Neural cell (in vitro differentiated cells): ENCODE results near the gene FNBP1. TPM values are rescaled to one million over a fixed set of nuclear protein-coding genes. Genes with fewer than 3 reads are reported as not detected.
A peak's percentile ranks its signal among the peaks of the same experiment; 100 is the strongest.

Source experiments
- H2AFZ ChIP-seq: fragments of 200-600, 300-800 bp; sonication (generic), shearing (Covaris generic); 2 replicates; pipeline ENCODE4 v1.6.0; 2014; ENCODE audit warnings: low read depth, mild to moderate bottlenecking, antibody characterized with exemption, low read length, moderate library complexity
- H3F3A ChIP-seq: fragments of 200-600 bp; shearing (Covaris generic); 2 replicates; pipeline ENCODE4 v1.6.1; 2016; ENCODE audit warnings: mild to moderate bottlenecking, moderate library complexity, mixed read lengths, antibody characterized with exemption, low read length; ENCODE audit not compliant: insufficient read depth, poor library complexity, severe bottlenecking
- H3K27ac ChIP-seq: fragments of 200-600, 300-800 bp; sonication (generic), shearing (Covaris generic); 2 replicates; pipeline ENCODE4 v1.5.1; 2014; ENCODE audit warnings: mild to moderate bottlenecking, low read length, moderate library complexity
- H3K27me3 ChIP-seq: fragments of 300-800, 200-600 bp; sonication (generic), shearing (Covaris generic); 2 replicates; pipeline ENCODE4 v1.6.0; 2014; ENCODE audit warnings: mild to moderate bottlenecking, low read depth, low read length, moderate library complexity; ENCODE audit not compliant: insufficient read depth
- H3K36me3 ChIP-seq: fragments of 300-800, 200-600 bp; sonication (generic), shearing (Covaris generic); 2 replicates; pipeline ENCODE4 v1.5.1; 2014; ENCODE audit warnings: mild to moderate bottlenecking, antibody characterized with exemption, low read length, moderate library complexity; ENCODE audit not compliant: insufficient read depth
- H3K4me2 ChIP-seq: fragments of 300-800, 200-600 bp; sonication (generic), shearing (Covaris generic); 2 replicates; pipeline ENCODE4 v1.6.0; 2014; ENCODE audit warnings: mild to moderate bottlenecking, low read length
- H3K4me3 ChIP-seq: fragments of 300-800, 200-600 bp; sonication (generic), shearing (Covaris generic); 2 replicates; pipeline ENCODE4 v1.5.1; 2014; ENCODE audit warnings: mild to moderate bottlenecking, low read length, moderate library complexity
- H3K79me2 ChIP-seq: fragments of 200-600 bp; shearing (Covaris generic); replicated peaks from 2 replicates; pipeline ENCODE4 v1.6.0; 2014; ENCODE audit warnings: mild to moderate bottlenecking, low read length, moderate library complexity; ENCODE audit not compliant: insufficient read depth
- H3K9ac ChIP-seq: fragments of 300-800, 200-600 bp; sonication (generic), shearing (Covaris generic); 2 replicates; pipeline ENCODE4 v1.6.1; 2016; ENCODE audit warnings: mild to moderate bottlenecking, low read length, mixed read lengths
- H3K9me2 ChIP-seq: fragments of 200-600 bp; shearing (Covaris generic); 2 replicates; pipeline ENCODE4 v1.6.1; 2016; ENCODE audit warnings: mild to moderate bottlenecking, low read length, mixed read lengths; ENCODE audit not compliant: insufficient read depth
- H3K9me3 ChIP-seq: fragments of 200-600, 300-800 bp; sonication (generic), shearing (Covaris generic); 2 replicates; pipeline ENCODE4 v1.6.1; 2016; ENCODE audit warnings: mild to moderate bottlenecking, mixed run types, low read length, moderate library complexity, mixed read lengths
- H4K20me1 ChIP-seq: fragments of 200-600 bp; shearing (Covaris generic); 2 replicates; pipeline ENCODE4 v1.6.1; 2016; ENCODE audit warnings: mild to moderate bottlenecking, mixed run types; ENCODE audit not compliant: insufficient read depth
- EP300 ChIP-seq: fragments of 450-650 bp; conservative IDR thresholded peaks from 2 replicates; pipeline ENCODE4 v1.6.1; 2014; ENCODE audit warnings: antibody characterized with exemption, mild to moderate bottlenecking, moderate library complexity; ENCODE audit not compliant: poor library complexity, severe bottlenecking
- EZH2 ChIP-seq: fragments of 200-600, 300-800 bp; shearing (Covaris generic), sonication (generic); IDR thresholded peaks from 2 replicates; pipeline ENCODE4 v1.6.1; 2014; ENCODE audit warnings: antibody characterized with exemption, low read length, borderline replicate concordance, mild to moderate bottlenecking; ENCODE audit not compliant: insufficient read depth, poor library complexity, severe bottlenecking
- MXI1 ChIP-seq: fragments of 450-650 bp; conservative IDR thresholded peaks from 2 replicates; pipeline ENCODE4 v1.6.1; 2014; ENCODE audit warnings: antibody characterized with exemption, mild to moderate bottlenecking; ENCODE audit not compliant: poor library complexity, severe bottlenecking
- POLR2AphosphoS5 ChIP-seq: IDR thresholded peaks from 2 replicates; pipeline ENCODE4 v1.6.1; 2012
- RAD21 ChIP-seq: fragments of 450-650 bp; conservative IDR thresholded peaks from 2 replicates; pipeline ENCODE4 v1.6.1; 2014; ENCODE audit warnings: antibody characterized with exemption, mild to moderate bottlenecking, moderate library complexity
- SMC3 ChIP-seq: fragments of 450-650 bp; conservative IDR thresholded peaks from 2 replicates; pipeline ENCODE4 v1.6.1; 2014; ENCODE audit warnings: antibody characterized with exemption, mild to moderate bottlenecking, moderate library complexity; ENCODE audit not compliant: poor library complexity
- TAF1 ChIP-seq: IDR thresholded peaks from 2 replicates; pipeline ENCODE4 v1.6.1; 2012; ENCODE audit warnings: low read depth
- polyA plus RNA-seq: library from polyadenylated mRNA; depleted of rRNA; stranded (reverse); fragments of >200 nt; gene quantifications from 2 replicates; pipeline ENCODE4 v1.2.3, GENCODE V29; 2014
- TF ChIP-seq, protein P1 (sequence below): IDR thresholded peaks from 2 replicates; pipeline ENCODE4 v1.6.1; 2012; ENCODE audit warnings: borderline replicate concordance
- TF ChIP-seq, protein P2 (sequence below): fragments of 450-650 bp; IDR thresholded peaks from 2 replicates; pipeline ENCODE4 v1.5.1; 2014; ENCODE audit warnings: antibody characterized with exemption, mild to moderate bottlenecking, moderate library complexity; ENCODE audit not compliant: poor library complexity, severe bottlenecking

Gene FNBP1
- polyA plus RNA-seq, 1 donor from 2014 or later = 16.6 TPM

DNA sequence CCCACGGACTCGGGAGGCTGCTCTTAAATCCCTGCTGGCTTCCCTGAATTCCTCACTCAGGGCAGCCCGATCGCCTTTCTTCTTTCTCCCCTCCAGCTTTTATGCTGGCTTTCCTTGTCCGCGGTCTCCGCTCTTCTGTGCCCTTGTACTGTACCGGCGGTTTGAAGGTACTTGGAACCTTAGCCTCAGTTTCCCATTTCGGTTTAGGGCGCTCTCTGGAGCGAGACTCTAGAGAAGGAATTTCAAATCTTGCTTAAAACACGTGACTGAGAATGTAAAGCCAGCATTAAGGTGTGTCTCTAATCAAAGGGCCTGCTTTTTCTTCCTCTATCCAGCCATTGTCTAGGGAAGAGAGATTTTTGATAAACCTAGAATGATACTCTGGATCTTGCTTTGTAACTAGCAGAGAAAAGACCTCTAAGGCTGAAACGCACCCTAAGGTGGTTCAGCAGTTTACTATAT is 11.4 kb upstream of the FNBP1 start:
- Histone ChIP-seq H3K9ac (peak overlapping the region; percentile 87), H3K9me2 (no peaks in the 10 kb centered on the region), H3K79me2 (peaks cover 37% of the 10 kb centered on the region), H3K4me3 (peak overlapping the region; percentile 83), H3K9me3 (no peaks in the 10 kb centered on the region), H3K4me2 (peak overlapping the region; percentile 76), H2AFZ (peak overlapping the region; percentile 81), H3K36me3 (no peaks in the 10 kb centered on the region), H3F3A (no peaks in the 10 kb centered on the region), H3K27ac (peak overlapping the region; percentile 81), H4K20me1 (no peaks in the 10 kb centered on the region), H3K27me3 (no peaks in the 10 kb centered on the region)
- no peak for TF ChIP-seq MXI1
- TF ChIP-seq TAF1 = no peak
- TF ChIP-seq RAD21 = no peak
- no peak for TF ChIP-seq POLR2AphosphoS5
- TF ChIP-seq SMC3 = no peak
- TF ChIP-seq EP300 = no peak
- TF ChIP-seq, protein P1, sequence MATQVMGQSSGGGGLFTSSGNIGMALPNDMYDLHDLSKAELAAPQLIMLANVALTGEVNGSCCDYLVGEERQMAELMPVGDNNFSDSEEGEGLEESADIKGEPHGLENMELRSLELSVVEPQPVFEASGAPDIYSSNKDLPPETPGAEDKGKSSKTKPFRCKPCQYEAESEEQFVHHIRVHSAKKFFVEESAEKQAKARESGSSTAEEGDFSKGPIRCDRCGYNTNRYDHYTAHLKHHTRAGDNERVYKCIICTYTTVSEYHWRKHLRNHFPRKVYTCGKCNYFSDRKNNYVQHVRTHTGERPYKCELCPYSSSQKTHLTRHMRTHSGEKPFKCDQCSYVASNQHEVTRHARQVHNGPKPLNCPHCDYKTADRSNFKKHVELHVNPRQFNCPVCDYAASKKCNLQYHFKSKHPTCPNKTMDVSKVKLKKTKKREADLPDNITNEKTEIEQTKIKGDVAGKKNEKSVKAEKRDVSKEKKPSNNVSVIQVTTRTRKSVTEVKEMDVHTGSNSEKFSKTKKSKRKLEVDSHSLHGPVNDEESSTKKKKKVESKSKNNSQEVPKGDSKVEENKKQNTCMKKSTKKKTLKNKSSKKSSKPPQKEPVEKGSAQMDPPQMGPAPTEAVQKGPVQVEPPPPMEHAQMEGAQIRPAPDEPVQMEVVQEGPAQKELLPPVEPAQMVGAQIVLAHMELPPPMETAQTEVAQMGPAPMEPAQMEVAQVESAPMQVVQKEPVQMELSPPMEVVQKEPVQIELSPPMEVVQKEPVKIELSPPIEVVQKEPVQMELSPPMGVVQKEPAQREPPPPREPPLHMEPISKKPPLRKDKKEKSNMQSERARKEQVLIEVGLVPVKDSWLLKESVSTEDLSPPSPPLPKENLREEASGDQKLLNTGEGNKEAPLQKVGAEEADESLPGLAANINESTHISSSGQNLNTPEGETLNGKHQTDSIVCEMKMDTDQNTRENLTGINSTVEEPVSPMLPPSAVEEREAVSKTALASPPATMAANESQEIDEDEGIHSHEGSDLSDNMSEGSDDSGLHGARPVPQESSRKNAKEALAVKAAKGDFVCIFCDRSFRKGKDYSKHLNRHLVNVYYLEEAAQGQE = no peak
- TF ChIP-seq, protein P2, sequence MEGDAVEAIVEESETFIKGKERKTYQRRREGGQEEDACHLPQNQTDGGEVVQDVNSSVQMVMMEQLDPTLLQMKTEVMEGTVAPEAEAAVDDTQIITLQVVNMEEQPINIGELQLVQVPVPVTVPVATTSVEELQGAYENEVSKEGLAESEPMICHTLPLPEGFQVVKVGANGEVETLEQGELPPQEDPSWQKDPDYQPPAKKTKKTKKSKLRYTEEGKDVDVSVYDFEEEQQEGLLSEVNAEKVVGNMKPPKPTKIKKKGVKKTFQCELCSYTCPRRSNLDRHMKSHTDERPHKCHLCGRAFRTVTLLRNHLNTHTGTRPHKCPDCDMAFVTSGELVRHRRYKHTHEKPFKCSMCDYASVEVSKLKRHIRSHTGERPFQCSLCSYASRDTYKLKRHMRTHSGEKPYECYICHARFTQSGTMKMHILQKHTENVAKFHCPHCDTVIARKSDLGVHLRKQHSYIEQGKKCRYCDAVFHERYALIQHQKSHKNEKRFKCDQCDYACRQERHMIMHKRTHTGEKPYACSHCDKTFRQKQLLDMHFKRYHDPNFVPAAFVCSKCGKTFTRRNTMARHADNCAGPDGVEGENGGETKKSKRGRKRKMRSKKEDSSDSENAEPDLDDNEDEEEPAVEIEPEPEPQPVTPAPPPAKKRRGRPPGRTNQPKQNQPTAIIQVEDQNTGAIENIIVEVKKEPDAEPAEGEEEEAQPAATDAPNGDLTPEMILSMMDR = no peak
- TF ChIP-seq EZH2 = no peak

- Histone ChIP-seq H3K27me3 (no peaks in the 10 kb centered on the region), H2AFZ (peak within 1 kb of the TSS; percentile 81)
- TF ChIP-seq EZH2 (no peak), TAF1 (peak; percentile 52), SMC3 (peak; percentile 40), RAD21 (no peak), POLR2AphosphoS5 (peak; percentile 75), MXI1 (peak; percentile 72), EP300 (peak; percentile 33)
- TF ChIP-seq, protein P2 = no peak
- TF ChIP-seq, protein P1 = peak; percentile 12
Observed at GRCh38 chr9:130053504-130054324, 10.7 kb upstream of the FNBP1 start, which contains the start of gene GPR107. Gene GPR107, plus strand, starts transcription at chr9:130053906. Its CDS starts 27 bp downstream, at chr9:130053933.

More at GRCh38 chr9:130053504-130054324, 10.7 kb upstream of the FNBP1 start, which contains the start of gene GPR107:
- Histone ChIP-seq H3K9me2 (no peaks in the 10 kb centered on the region), H3K36me3 (no peaks in the 10 kb centered on the region), H3F3A (no peaks in the 10 kb centered on the region), H3K9ac (peak within 1 kb of the TSS; percentile 87), H3K4me3 (peak within 1 kb of the TSS; percentile 83), H3K27ac (peak within 1 kb of the TSS; percentile 81), H3K79me2 (peaks cover 37% of the 10 kb centered on the region), H3K9me3 (no peaks in the 10 kb centered on the region), H4K20me1 (no peaks in the 10 kb centered on the region), H3K4me2 (peak within 1 kb of the TSS; percentile 91)
